ENCODE data around the gene EVA1C. TPM values are rescaled to one million over a fixed set of nuclear protein-coding genes. Genes with fewer than 3 reads are reported as not detected.

EVA1C gene
- total and polyA plus RNA-seq, 2 experiments from 2014 or later: 4.6 to 6.9 TPM

DNA sequence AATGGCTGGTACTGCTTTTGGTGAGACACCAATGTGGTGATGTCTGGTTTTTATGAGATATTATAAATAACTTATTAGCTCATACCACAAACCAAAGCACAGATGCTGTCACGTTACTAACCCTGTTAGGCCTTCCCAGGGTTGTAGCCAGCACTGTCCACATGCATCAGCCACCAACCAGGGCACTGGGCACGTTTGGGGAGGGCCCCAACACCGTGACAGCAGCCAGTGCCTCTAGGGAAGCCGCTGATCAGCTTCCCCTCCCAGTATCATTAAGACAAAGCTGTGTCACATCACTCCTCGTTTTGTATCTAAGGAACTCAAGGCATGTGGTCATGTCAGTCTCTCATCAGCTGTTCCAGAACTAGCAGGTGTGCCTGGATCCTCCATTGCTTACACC, 33.5 kb upstream of the EVA1C start (continued):
- TF ChIP-seq, protein P1, sequence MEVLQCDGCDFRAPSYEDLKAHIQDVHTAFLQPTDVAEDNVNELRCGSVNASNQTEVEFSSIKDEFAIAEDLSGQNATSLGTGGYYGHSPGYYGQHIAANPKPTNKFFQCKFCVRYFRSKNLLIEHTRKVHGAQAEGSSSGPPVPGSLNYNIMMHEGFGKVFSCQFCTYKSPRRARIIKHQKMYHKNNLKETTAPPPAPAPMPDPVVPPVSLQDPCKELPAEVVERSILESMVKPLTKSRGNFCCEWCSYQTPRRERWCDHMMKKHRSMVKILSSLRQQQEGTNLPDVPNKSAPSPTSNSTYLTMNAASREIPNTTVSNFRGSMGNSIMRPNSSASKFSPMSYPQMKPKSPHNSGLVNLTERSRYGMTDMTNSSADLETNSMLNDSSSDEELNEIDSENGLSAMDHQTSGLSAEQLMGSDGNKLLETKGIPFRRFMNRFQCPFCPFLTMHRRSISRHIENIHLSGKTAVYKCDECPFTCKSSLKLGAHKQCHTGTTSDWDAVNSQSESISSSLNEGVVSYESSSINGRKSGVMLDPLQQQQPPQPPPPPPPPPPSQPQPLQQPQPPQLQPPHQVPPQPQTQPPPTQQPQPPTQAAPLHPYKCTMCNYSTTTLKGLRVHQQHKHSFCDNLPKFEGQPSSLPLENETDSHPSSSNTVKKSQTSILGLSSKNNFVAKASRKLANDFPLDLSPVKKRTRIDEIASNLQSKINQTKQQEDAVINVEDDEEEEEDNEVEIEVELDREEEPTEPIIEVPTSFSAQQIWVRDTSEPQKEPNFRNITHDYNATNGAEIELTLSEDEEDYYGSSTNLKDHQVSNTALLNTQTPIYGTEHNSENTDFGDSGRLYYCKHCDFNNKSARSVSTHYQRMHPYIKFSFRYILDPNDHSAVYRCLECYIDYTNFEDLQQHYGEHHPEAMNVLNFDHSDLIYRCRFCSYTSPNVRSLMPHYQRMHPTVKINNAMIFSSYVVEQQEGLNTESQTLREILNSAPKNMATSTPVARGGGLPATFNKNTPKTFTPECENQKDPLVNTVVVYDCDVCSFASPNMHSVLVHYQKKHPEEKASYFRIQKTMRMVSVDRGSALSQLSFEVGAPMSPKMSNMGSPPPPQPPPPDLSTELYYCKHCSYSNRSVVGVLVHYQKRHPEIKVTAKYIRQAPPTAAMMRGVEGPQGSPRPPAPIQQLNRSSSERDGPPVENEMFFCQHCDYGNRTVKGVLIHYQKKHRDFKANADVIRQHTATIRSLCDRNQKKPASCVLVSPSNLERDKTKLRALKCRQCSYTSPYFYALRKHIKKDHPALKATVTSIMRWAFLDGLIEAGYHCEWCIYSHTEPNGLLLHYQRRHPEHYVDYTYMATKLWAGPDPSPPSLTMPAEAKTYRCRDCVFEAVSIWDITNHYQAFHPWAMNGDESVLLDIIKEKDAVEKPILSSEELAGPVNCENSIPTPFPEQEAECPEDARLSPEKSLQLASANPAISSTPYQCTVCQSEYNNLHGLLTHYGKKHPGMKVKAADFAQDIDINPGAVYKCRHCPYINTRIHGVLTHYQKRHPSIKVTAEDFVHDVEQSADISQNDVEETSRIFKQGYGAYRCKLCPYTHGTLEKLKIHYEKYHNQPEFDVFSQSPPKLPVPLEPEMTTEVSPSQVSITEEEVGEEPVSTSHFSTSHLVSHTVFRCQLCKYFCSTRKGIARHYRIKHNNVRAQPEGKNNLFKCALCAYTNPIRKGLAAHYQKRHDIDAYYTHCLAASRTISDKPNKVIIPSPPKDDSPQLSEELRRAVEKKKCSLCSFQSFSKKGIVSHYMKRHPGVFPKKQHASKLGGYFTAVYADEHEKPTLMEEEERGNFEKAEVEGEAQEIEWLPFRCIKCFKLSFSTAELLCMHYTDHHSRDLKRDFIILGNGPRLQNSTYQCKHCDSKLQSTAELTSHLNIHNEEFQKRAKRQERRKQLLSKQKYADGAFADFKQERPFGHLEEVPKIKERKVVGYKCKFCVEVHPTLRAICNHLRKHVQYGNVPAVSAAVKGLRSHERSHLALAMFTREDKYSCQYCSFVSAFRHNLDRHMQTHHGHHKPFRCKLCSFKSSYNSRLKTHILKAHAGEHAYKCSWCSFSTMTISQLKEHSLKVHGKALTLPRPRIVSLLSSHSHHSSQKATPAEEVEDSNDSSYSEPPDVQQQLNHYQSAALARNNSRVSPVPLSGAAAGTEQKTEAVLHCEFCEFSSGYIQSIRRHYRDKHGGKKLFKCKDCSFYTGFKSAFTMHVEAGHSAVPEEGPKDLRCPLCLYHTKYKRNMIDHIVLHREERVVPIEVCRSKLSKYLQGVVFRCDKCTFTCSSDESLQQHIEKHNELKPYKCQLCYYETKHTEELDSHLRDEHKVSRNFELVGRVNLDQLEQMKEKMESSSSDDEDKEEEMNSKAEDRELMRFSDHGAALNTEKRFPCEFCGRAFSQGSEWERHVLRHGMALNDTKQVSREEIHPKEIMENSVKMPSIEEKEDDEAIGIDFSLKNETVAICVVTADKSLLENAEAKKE (CRISPR knock-in tag; IDR thresholded peaks at IDR 0.05): no peak

DNA sequence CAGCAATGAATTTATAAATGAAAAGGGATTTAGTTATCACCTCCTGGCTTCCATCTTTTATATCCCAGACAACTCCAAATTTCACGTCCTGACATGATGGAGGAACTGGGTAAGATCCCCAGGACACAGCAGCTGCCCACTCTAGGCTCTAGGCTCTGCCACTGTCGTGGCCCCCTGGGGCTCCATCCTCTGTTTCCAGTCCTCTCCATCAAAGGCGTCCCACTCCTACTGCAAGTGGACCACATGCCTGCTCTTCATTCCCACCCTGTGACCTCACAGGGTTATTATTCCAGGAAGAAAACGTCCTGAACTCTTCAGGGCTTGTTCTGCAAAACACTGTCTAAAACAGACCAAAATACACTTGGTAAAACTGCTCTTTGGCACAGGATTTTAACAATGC, 31.6 kb upstream of the EVA1C start:
- peaks cover 87% of the 10 kb centered on the region for H3K36me3 Mint-ChIP-seq (ENCODE audit: low read depth)
- H3K79me2 ChIP-seq (replicated peaks; ENCODE audit: insufficient read depth): peaks cover 76% of the 10 kb centered on the region
- no peak overlapping the region for H3K4me2 ChIP-seq
- H2AFZ ChIP-seq: no peak overlapping the region
- H3K27me3 ChIP-seq (ENCODE audit: insufficient read depth): no peaks in the 10 kb centered on the region
- H3K9me2 ChIP-seq (ENCODE audit: insufficient read depth): no peaks in the 10 kb centered on the region
- no peaks in the 10 kb centered on the region for H3K4me1 ChIP-seq (ENCODE audit: insufficient read depth)
- H3K9me3 Mint-ChIP-seq: no peaks in the 10 kb centered on the region
- H3K4me3 ChIP-seq: no peak overlapping the region
- H3K4me1 Mint-ChIP-seq: no peaks in the 10 kb centered on the region
- peaks cover 3% of the 10 kb centered on the region for H3K27me3 Mint-ChIP-seq (ENCODE audit: insufficient read depth, low read depth, poor library complexity)
- H3K27ac Mint-ChIP-seq: no peak overlapping the region
- DNase-seq (ENCODE audit: low spot score) (no peak), ATAC-seq (no peak)
- no peaks in the 10 kb centered on the region for H3F3A ChIP-seq (replicated peaks; ENCODE audit: low read depth)
- H3K27ac ChIP-seq (ENCODE audit: low read depth): no peak overlapping the region
- no peak overlapping the region for H3K4me3 Mint-ChIP-seq
- peaks cover 46% of the 10 kb centered on the region for H3K36me3 ChIP-seq (ENCODE audit: insufficient read depth)
- peaks cover 37% of the 10 kb centered on the region for H4K20me1 ChIP-seq (replicated peaks; ENCODE audit: insufficient read depth)
- no peak for TF ChIP-seq POLR2AphosphoS5 (IDR thresholded peaks at IDR 0.05; ENCODE audit: low read depth)
- no peak for TF ChIP-seq NANOG (IDR thresholded peaks at IDR 0.05; ENCODE audit: borderline replicate concordance)
- no peak for TF ChIP-seq ZNF331 (CRISPR knock-in tag; IDR thresholded peaks at IDR 0.05; ENCODE audit: low read depth)
- TF ChIP-seq ETS1 (IDR thresholded peaks at IDR 0.05): no peak
- TF ChIP-seq EZH2 (IDR thresholded peaks at IDR 0.05; ENCODE audit: low read depth, unreplicated experiment): no peak
- no peak for TF ChIP-seq CTCF (conservative IDR thresholded peaks at IDR 0.05; ENCODE audit: low read depth in 2 of 2)
- no peak for TF ChIP-seq REST (IDR thresholded peaks at IDR 0.05; ENCODE audit: unreplicated experiment)
- no peak for TF ChIP-seq JUNB (IDR thresholded peaks at IDR 0.05; ENCODE audit: unreplicated experiment)
- no peak for TF ChIP-seq EZH2phosphoT487 (IDR thresholded peaks at IDR 0.05; ENCODE audit: unreplicated experiment)
- TF ChIP-seq STAT1 (IDR thresholded peaks at IDR 0.05; ENCODE audit: unreplicated experiment): no peak
